HT-29 (cell line): ENCODE measurements around the gene VOPP1. TPM values are rescaled to one million over a fixed set of nuclear protein-coding genes. Genes with fewer than 3 reads are reported as not detected.
"Not testable (repeated sequence)": the region's sequence is repeated elsewhere in the genome, so short reads cannot be mapped to it uniquely, and the experiment has no call there.

Experiments used
- DNase-seq: peaks from one replicate; pipeline ENCODE4 v3.0.0-alpha.2; 2015; ENCODE audit warnings: low spot score
- total RNA-seq: library from RNA; depleted of rRNA; stranded (reverse); fragments of >200 nt; shearing (Covaris generic); gene quantifications from 2 replicates; pipeline ENCODE4 v1.2.3, GENCODE V29; 2014

VOPP1 gene
- total RNA-seq, 1 experiment from 2014 or later: 133 TPM

DNA sequence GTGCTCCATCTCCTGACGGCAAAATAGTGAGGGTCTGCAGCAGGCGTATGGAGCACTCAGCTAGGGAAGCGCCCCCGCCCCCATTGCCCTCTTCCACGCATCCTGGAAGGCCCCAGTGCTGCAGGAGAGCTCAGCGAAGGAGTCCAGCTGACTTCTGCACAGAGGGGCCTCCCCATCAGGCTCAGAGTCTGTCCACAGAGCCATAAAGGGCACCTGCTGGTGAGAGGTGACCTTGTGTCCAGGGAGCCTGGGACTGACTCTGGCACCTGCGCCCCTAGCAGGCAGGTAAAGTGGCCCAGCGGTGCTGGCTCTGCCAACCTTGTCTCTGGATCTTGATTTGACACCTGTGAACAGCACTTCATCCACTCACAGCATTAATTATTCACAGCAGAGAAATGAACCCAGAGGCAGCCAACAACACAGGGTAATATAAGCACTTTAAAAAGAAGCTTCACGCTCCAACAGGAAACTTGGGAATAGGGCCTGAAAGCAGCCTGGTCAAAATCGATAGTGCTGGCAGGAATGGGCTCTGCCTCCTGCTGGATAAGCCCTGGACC is 59.6 kb downstream of the VOPP1 start:
- no peak for DNase-seq

DNA sequence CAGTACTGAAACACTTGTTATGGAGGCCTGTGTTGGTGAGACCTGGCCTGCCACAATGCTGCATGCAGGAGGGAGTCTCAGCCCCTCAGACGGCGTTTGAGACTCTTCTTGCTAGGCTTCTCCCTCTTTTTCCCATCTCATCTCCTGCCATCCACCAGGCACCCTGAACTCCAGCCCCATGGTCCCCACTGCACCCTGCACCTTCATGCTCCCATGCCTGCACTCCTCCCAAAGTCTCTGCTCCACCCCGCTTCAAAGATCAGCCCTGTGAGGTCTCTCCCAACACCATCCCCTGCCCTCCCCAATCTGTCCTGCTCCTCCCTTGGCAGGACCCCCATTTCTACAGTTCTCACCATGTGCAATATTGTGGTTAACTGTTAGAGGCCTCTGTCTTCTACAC is 61.7 kb downstream of the VOPP1 start:
- DNase-seq: no peak

DNA sequence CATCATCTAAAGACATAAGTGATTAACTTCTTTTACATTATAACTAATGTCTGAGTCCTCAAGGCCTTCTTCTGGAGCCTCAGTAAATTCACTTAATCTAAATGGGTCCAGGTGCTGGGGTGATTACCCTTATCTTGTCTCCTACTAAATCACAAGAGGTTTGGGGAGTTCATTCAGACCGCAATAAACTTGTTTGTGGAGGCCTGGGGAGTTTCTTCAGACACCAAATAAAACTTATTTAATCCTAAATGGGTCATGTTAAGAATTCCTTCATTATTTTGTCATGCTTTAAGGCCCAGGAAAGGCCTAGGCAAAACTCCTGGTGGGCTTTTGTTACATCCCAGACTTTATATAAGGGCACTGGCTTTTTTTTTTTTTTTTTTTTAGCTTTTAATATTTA is 62.1 kb downstream of the VOPP1 start:
- DNase-seq: not testable (repeated sequence)

DNA sequence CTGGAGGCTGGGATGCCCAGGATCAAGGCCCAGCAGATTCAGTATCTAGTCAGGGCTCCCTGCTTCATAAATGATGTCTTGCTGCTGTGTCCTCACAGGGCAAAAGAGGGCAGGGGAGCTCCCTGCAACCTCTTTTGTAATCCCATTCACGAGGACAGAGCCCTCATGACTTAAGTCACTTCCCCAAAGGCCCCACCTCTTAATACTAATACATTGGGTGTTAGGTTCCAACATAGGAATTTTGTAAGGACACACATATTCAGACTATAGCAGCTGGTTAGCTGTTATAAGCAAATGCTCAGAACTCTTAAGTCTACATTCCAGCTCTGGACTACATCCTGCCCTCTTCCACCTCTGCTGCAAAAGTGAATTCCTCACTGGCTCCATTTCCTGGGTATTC is 63.0 kb downstream of the VOPP1 start:
- no peak for DNase-seq

DNA sequence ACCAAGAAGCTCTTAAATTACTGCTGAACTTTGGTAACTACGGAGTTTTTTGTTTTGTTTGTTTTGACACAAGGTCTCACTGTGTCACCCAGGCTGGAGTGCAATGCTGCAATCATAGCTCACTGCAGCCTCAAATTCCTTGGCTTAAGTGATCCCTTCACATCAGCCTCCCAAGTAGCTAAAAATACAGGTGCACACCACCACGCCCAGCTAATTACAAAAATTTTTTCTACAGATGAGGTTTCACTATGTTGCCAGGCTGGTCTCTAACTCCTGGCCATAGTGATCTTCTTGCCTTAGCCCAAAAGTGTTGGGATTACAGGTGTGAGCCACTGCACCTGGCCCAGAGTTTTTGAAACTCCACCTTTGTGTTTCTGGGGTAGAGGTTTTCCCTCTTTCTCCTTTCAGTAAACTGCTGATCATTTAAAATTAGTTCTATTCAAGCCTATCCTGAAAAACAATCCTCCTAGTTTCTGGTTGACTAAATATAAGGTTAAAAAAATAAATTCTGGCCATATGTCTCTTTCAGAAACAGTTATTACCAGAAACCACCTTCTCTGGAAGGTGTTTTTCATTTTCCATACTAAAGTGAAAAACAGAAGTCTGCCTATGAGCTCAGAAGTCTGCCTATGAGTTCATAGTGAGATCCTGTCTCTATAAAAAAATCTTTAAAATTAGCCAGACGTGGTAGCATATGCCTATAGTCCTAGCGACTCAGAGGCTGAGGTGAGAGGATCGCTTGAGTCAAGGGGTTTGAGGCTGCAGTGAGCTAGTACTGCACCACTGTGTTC is 63.9 kb downstream of the VOPP1 start:
- no peak for DNase-seq

DNA sequence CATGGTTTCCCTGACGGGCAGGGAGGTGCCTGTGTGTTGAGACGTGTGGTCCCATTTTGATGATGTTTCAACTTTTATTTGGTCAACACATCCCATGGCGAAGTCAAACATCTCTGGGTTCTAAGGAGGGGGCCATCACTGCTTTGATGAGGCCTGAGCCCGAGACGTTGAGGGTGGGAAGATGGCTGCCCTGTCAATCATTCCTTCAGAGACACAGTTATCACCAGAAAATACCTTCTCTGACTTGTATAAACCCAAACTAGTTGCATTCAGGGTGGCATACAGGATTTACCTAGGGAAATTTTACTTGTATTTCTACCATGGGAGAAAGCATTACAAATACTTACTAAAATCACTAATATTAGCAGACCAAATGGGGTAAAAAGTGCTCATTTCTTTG is 64.6 kb downstream of the VOPP1 start:
- no peak for DNase-seq

DNA sequence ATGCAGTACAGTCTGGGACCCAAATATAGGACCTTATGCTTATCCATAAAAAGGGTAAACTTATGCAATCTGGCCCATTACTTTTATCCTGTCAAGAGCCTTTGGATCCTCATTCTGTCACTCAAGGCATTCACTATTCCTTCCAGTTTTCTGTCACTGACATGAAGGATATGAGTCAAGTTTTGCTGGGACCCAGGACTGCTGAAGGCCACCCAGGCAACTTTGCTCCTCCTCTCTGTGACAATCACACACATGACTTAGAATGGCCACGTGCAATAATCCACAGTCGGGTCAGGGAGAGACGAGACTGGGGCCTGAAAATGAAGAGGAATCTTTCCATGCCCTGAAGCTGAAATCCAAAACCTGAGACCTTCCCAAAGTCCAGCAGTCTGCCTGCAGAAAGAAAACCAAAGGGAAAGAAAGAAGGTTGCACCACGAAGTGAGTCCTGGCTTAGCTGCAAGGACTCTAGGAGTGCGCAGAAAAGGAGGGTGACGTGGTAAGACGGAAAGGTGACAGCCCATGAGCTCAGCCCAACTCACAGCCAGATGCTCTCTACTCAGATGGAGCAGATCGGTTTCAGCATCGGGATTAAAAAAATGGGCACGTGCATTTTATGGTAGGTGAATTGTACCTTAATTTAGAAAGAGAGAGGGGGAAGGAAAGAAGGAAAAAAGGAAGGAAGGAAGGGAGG is 67.2 kb downstream of the VOPP1 start:
- no peak for DNase-seq

DNA sequence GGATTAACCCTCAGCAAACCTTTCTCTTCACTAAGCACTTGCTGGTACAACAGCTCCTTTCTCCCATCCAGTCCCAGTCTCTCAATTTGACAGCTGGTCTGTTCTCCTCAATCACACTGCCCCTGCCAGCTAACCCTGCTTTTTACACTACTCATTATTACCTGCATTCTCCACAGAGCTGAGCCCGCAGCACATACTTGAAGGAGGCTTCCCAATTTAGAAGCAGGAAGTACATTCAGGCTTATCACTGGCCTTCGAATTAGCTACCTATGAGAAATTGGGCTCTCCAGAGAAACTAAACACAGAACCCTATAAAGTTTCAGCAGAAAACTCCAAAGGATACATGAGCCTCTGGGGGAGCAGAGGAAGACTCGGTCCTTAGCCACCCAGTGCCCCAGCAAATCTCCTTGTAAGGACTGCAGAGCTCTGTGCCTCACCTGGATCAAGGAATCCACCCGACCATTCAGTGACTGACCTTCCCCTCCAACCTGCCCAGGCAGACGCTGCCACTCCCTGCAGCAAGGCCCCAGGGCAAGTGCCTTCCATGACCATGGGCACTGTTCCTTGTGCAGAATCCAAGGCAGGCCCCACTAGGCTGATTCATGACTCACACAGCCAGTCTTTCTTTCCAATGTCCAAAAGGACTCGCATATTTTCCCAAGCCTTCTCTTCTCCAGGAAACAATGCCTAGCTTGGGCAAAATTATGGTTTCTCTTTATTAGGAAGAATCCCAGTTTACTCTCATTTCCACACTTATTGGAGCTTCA is 68.0 kb downstream of the VOPP1 start:
- DNase-seq: no peak

DNA sequence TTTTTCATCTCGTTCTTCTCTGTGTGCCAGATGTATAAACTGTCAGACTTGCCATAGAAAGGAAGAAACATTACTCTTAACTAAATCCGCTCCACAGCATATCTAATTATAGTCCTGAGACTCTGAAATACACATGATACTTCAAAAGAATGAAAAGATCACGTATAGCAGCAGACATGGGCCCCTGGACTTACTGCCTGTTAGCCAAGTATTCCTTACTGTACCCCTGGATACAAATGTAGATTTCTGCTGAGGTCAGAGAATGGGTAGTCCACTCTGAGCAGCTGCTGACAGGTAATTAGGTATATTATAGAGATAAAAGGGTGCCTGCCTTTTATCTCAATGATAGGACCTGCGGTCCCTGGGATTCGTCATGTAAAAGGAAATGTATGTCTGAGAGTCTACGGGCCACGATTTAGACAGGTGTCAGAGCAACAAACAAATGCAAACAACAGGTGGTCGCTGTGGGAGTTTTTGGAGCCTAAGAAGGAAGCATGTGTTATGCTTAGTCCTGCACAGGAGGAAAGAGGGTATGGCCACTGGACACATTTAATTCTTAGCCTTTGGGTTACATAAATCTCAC is 69.4 kb downstream of the VOPP1 start:
- DNase-seq: no peak

DNA sequence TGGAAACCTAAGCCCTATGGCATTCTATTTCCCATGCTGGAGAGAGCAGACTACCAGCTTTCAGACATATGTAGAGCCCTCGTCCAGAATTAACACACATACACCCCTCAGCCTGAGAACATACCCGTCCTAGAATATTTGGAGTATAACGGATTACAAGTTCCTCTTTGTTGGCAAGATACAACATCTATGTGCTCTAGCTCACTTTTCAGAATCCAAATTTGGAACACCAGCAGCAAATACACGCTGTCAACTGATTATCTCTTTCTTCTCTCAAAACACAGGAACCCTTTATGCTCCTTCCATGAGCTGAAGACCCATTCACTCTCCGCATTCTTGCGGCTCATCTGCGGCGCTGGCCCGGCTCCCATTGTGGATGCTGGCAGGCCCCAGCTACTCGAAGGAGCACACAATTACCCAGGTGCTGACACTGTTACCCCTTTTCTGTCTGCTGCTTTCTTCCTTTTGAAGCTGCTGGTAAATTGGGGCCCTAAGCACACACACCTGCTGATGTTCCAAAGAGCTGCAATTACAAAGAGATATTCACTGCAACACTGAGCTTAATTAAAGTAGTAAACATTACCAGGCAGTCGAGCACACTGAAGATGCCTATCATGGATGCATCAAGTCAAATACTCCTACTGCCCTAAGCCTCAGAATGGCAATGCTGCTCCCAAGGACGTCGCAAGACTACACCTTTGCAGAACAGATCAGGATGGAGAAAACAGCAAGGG is 70.0 kb downstream of the VOPP1 start:
- no peak for DNase-seq

DNA sequence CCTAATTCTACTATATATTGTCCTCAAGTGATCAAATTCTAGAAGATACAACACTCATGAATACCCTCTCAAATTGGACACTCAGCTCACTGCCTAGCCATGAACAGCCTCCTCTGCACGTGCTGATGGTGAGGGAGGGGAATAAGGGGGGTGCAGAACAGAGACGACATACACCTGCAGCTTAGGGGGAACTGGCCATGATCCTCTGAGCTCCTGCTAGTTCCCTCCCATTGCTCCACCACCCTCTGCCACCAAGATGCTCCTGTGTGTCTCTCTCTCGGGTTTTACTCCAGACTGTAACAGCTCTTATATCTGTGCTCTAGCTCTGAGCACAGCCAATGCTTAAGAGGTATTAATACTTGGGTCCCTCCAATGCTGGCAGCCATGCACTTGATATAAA is 70.7 kb downstream of the VOPP1 start:
- no peak for DNase-seq

DNA sequence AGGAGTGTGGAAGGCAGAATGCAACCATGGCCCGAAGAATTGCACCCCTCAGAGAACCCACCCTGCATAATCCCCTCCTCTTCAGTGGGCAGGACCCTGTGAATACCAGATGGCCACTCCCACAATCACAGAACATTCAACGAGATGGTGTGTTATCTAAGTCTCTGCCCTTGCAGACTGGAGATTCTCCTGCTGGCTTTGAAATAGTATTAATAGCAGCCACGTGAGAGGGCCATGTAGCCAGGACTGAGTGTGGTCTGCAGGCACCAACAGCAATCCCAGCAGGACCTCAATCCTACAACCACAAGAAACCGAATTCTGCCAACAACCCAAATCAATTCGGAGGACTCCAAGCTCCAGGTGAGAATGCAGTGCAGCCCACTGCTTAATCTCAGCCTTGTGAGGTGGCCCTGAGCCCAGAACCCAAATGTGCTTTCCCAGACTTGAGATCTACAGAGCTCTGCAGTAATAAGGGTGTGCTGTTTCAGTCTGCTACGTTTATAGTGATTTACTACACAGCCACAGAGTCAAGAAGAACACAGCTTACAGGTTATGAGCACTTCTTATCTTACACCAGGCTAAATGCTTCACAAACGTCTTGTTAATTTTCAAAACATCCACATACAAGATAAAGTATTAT is 72.1 kb downstream of the VOPP1 start:
- no peak for DNase-seq

DNA sequence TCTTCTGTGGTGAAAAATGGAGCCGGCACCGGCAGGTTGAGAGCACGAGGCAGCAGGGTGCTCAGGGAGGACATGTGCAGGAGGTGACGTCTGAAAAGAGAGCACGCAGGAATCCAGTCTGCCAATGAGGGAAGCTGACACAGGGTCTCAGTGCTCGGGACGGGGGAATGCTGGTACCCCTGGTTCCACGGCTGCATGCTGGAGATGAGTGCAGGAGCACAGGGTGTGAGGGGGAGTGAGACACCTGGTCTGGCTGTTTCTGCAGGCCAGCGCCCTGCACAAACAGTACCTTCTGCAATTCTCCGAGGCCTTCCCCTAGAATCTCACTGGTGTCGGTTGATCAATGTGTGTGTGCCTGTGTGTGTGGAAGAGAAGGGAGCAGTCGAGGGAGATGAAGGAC is 72.7 kb downstream of the VOPP1 start:
- no peak for DNase-seq

DNA sequence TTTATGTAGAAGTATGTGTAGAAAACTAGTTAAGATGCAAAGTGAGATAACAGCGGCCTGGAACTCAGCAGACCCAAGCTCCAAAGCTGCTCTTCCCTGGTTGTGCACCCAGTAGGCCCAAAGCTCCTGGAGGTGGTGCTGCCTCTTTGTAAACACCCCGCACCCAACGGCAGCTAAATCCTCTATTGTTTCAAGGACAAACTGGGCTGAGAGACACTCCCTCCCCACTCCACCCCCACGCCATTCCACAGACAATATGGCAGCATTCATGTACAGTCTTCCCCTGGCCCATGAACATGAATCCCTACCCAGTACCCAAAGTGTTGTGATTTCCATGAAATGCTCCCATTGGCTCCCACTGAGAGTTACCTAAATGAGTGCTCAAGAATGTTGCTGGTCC is 73.5 kb downstream of the VOPP1 start:
- DNase-seq: no peak

DNA sequence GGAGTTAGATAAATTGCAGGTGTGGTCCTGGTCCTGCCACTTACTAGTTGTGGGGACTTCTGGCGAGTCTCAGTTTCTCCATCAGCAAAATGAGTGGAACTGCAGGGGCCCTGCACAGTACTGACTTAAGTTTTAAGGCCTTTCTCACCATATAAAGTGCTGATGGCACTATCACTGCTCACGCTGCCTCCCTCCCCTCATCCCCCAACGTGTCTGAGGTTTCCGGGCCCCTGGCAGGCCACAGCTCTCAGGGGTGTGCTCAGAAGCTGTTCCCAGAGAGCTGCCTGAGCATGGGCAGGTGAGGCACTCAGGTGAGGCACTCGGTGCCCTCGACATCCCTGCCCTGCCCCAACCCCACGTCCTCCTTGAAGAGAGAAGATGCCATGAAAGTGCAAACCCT is 74.2 kb downstream of the VOPP1 start:
- no peak for DNase-seq

DNA sequence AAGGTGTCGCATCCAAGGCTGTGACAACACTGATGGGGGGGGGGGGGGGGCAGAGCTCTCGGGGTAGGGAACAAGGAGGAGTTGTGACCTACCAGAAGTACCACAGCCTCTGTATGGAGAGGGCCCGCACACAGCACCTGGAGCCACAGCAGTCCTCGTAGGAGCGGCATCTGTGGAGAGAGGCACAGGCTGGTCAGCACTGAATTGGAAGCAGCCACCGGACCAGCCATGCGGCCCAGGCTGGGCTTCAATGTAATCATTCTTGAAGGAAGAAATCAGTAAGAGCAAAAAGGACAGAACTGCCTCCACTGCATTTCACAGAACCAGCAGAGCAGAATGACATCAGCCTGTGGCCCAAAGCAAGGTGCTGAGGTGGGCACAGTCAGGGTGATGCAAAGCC is 74.8 kb downstream of the VOPP1 start:
- no peak for DNase-seq

DNA sequence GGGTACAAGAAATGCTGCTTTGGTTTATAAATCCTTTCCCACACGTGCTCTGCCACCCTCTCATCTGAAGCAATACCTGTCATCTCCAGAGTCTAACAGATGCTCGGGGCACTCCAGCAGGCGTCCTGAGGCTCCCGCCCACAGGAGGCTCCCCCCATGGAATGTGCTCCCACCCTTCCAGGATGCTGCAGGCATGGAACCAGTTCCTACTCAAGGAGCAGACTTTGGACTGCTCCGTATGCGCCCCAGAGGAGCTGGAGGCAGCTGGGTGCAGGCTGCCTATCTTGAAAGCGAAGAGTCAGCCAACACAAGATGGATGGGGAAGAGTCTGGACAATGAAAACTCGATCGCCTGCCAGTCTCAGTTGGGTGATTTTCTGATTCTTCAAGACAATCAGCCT is 75.4 kb downstream of the VOPP1 start:
- DNase-seq: no peak

DNA sequence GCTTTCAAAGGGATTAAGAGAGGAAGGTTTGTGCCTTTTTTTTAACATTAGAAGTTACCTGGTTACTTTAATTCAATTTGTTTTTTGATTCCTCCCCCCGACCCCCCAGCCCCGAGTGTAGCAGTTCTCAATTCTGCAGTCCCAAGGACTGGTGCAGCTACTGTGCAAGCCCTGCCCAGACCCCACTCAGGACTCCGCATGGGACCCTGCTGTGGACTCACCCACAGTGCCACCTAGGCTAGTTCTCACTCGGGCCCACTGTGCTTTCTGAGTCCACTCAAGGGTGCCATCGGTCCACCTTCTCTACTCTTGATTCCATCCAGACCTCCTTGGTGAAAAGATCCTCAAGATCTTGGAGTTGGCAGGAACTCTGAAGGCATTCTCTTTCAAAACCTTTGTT is 77.4 kb downstream of the VOPP1 start:
- no peak for DNase-seq

DNA sequence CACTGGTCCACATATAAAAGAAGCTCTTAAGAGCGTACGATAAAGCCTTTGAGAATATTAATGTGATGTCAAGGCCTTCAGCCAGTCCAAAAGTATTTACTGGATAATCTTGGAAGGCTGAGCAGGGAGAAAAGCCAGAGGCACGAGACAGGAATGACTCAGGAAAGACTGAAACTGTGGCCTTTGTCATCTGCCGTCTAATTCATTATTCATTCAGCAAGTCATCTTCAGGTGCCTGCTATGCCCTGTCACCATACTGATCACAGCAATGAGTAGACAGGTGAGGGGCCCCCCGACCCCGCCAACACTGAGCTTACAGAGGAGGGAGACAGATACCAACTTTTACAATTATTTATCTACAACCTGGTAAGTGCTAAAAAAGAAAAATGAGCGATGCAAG is 78.9 kb downstream of the VOPP1 start:
- DNase-seq: no peak

DNA sequence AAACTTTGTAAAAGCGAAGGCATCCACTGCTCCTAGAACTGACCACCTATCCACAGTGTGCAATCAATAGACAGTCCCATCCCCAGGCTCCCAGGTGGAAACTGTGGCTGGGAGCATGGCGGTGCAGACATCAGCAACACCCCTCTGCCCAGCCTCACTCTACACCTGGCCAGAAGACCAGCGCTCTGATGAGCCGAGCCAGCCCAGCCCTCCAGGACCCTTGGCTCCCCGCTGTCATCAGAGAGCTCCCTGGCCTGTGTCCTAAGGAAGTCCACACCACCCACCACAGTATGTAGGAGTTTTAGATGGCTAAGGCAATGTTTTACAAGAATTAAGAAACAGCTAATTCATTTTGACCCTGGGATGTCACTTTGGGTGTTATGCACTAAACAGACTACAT is 81.0 kb downstream of the VOPP1 start:
- DNase-seq: no peak

DNA sequence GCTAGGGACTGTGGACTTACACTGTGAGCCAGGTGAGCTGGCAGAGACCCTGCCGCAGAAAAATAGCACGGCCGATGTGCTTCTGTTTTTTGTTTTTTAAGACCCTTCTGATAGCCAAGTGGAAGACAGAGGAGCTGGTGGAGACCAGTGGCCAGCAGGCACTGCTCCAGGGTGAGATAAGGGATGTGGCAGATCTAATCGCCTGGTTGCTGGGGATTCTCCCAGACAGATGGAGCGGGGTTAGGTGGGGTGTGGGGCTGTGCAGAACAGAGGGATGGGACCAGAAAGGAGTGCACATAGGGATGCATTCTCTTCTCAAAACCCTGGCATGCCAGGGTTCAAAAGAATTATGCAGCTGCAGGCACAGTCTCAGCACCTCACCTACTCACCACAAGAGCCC is 82.2 kb downstream of the VOPP1 start:
- no peak for DNase-seq
